ENCODE data around the gene DUSP15. TPM values are rescaled to one million over a fixed set of nuclear protein-coding genes. Genes with fewer than 3 reads are reported as not detected.
A peak's percentile ranks its signal among the peaks of the same experiment; 100 is the strongest.

DUSP15 gene
- total and polyA plus RNA-seq, 2 of the 4 experiments (the other 2 are of a cell fraction), result not detected

GRCh38 chr20:31845300-31845863 lies 24.9 kb downstream of the DUSP15 start, which contains the start of gene FOXS1:
Gene FOXS1, minus strand, starts transcription at chr20:31845604. Its CDS starts 62 bp downstream, at chr20:31845542.
- H3K9me3 ChIP-seq (ENCODE audit: control insufficient read depth, insufficient read depth, low read length), result no peaks in the 10 kb centered on the region
- peak within 1 kb of the TSS; percentile 67 for H2AK9ac ChIP-seq (replicated peaks; ENCODE audit: low read depth, low read length, poor library complexity)
- ChIA-PET POLR2A (ENCODE audit: unreplicated experiment) (no interaction called here), CTCF (interaction anchor here (1.0 kb wide), 1 partner anchor 9 kb away, joined by 3 read pairs; no protein-coding TSS in a partner anchor)
- no peak within 1 kb of the TSS for H3K14ac ChIP-seq (replicated peaks; ENCODE audit: low read depth, low read length)
- H3K4ac ChIP-seq (ENCODE audit: low read depth, low read length), result no peak within 1 kb of the TSS
- no peaks in the 10 kb centered on the region for H3K36me3 ChIP-seq (ENCODE audit: control insufficient read depth, insufficient read depth, low read length)
- H2AK5ac ChIP-seq (ENCODE audit: low read depth, low read length), result peak within 1 kb of the TSS; percentile 54; the same call in 1 of the 2 replicates
- H3K18ac ChIP-seq (ENCODE audit: low read depth, low read length), result no peak within 1 kb of the TSS
- in situ Hi-C loops (cut with MboI; ENCODE audit: low sequenced_read_pairs), result loop anchor here (25.0 kb wide), 2 partner anchors 642 to 817 kb away; partner anchors contain the start of gene C20orf203
- BruUV-seq (replicated peaks), result no TSS peak
- H3K4me1 ChIP-seq (ENCODE audit: control insufficient read depth, insufficient read depth, low read length), result peaks cover 15% of the 10 kb centered on the region
- no peak for ATAC-seq (ENCODE audit: low read depth)
- dilution Hi-C loops (cut with HindIII; ENCODE audit: low sequenced_read_pairs, unreplicated experiment), result no loop called here
- no peak within 1 kb of the TSS for H3K9ac ChIP-seq (ENCODE audit: low read depth, low read length)
- H3K79me1 ChIP-seq (ENCODE audit: low read depth in 1 of 2, low read length in 2 of 2), result no peaks in the 10 kb centered on the region
- no peak within 1 kb of the TSS for H3K4me3 ChIP-seq (ENCODE audit: insufficient read depth, low read depth, low read length)
- no peak within 1 kb of the TSS for H3K4me2 ChIP-seq (ENCODE audit: low read depth, low read length)
- H2BK5ac ChIP-seq (ENCODE audit: low read depth, low read length, poor library complexity, severe bottlenecking), result peak within 1 kb of the TSS; percentile 55
- no peak within 1 kb of the TSS for H4K5ac ChIP-seq (ENCODE audit: low read depth, low read length)
- H2BK120ac ChIP-seq (ENCODE audit: low read depth, low read length), result no peak within 1 kb of the TSS
- H2BK20ac ChIP-seq (ENCODE audit: low read depth, low read length), result no peak within 1 kb of the TSS
- peaks cover 13% of the 10 kb centered on the region for H4K20me1 ChIP-seq (ENCODE audit: insufficient read depth, low read length)
- no peak within 1 kb of the TSS for H3K27ac ChIP-seq (ENCODE audit: insufficient read depth, low read length)
- peak within 1 kb of the TSS; percentile 26 for H2AFZ ChIP-seq (replicated peaks; ENCODE audit: low read length, poor library complexity)
- H4K8ac ChIP-seq (ENCODE audit: low read depth in 2 of 2, low read length in 2 of 2), result no peak within 1 kb of the TSS
- H3K23ac ChIP-seq (ENCODE audit: low read depth, low read length), result no peak within 1 kb of the TSS
- DNase-seq, result no peak
- no peak within 1 kb of the TSS for H4K91ac ChIP-seq (ENCODE audit: insufficient read depth, low read depth, low read length)
- peaks cover 8% of the 10 kb centered on the region; the same call in 1 of the 2 replicates for H3K9me1 ChIP-seq (ENCODE audit: insufficient read depth, low read length)
- 67% methylated on average over 10 of the region's 21 CpGs; no CpG with 5 or more reads in 1 of the 2 experiments for WGBS, 2 experiments (ENCODE audit: extremely low coverage in 2 of 2, insufficient read length in 1 of 2)
- H3K27me3 ChIP-seq (ENCODE audit: control insufficient read depth, insufficient read depth, low read length), result peaks cover 33% of the 10 kb centered on the region
- intact Hi-C loops (cut with micrococcal nuclease), result no loop called here
- TF ChIP-seq CHD1 (IDR thresholded peaks at IDR 0.05; ENCODE audit: low read depth, low read length), result no peak
- no peak within 1 kb of the TSS for H3K56ac ChIP-seq (ENCODE audit: extremely low read depth, insufficient read depth, low read length)
- 0 out of 3 replicates have a peak within 1 kb of the TSS, but pooled peaks have one; percentile 18 for H2BK15ac ChIP-seq (ENCODE audit: low read depth, low read length)
